K562 (cell line): ENCODE measurements around the gene IPO5.

Source experiments
- CTCF ChIP-seq, 3 experiments: IDR thresholded peaks in 2 of 3; conservative IDR thresholded peaks in 1 of 3; 2 replicates each; pipeline ENCODE4 v1.5.1; 2011 to 2012; ENCODE audit warnings: low read length in 3 of 3, mild to moderate bottlenecking in 3 of 3, control low read depth in 2 of 3, improper control_type of control experiment in 1 of 3, inconsistent platforms in 1 of 3, low read depth in 1 of 3, mixed read lengths in 1 of 3, moderate library complexity in 1 of 3; ENCODE audit not compliant: insufficient read depth in 2 of 3
- E2F1 ChIP-seq: sonication (generic); formaldehyde crosslinking; IDR thresholded peaks from 2 replicates; pipeline ENCODE4 v1.8.1; 2023; ENCODE audit warnings: mild to moderate bottlenecking, missing genetic modification reagents, moderate library complexity
- EGR1 ChIP-seq: fragments of 450-650 bp; conservative IDR thresholded peaks from 2 replicates; pipeline ENCODE4 v1.6.1; 2017; ENCODE audit warnings: mild to moderate bottlenecking
- GMEB1 ChIP-seq: fragments of 250-450 bp; sonication (Bioruptor Pico); IDR thresholded peaks from 2 replicates; pipeline ENCODE4 v1.4.0; 2020; ENCODE audit warnings: mild to moderate bottlenecking
- GTF2F1 ChIP-seq: IDR thresholded peaks from 2 replicates; pipeline ENCODE4 v1.6.1; 2011; ENCODE audit warnings: low read depth, low read length, improper control_type of control experiment
- KDM5B ChIP-seq: fragments of 200-600 bp; sonication (generic); IDR thresholded peaks from 2 replicates; pipeline ENCODE4 v1.6.1; 2012; ENCODE audit warnings: low read depth, mild to moderate bottlenecking, moderate library complexity, low read length, control low read depth, inconsistent platforms; ENCODE audit not compliant: insufficient replicate concordance
- POLR2A ChIP-seq: fragments of 450-650 bp; conservative IDR thresholded peaks from 2 replicates; pipeline ENCODE4 v1.6.1; 2016
- POLR2AphosphoS5 ChIP-seq: IDR thresholded peaks from 2 replicates; pipeline ENCODE4 v1.6.1; 2011; ENCODE audit warnings: mild to moderate bottlenecking, low read depth, low read length, moderate library complexity; ENCODE audit not compliant: control insufficient read depth, insufficient read depth
- SREBF2 ChIP-seq: sonication (generic); formaldehyde crosslinking; IDR thresholded peaks from 2 replicates; pipeline ENCODE4 v1.4.0; 2020; ENCODE audit warnings: mild to moderate bottlenecking, missing genetic modification reagents
- ZNF146 ChIP-seq: IDR thresholded peaks from one replicate; pipeline ENCODE4 v1.6.1; 2018; ENCODE audit warnings: missing compliant biosample characterization; ENCODE audit not compliant: unreplicated experiment

GRCh38 chr13:97904059-97904458, 49.4 kb upstream of the IPO5 start:
- TF ChIP-seq EGR1 = no peak
- no peak for TF ChIP-seq E2F1
- TF ChIP-seq GMEB1 = no peak
- TF ChIP-seq POLR2A = no peak
- TF ChIP-seq KDM5B = no peak
- no peak for TF ChIP-seq GTF2F1
- no peak for TF ChIP-seq SREBF2 (CRISPR knock-in tag)
- no peak for TF ChIP-seq ZNF146 (CRISPR knock-in tag)
- no peak for TF ChIP-seq POLR2AphosphoS5
- TF ChIP-seq CTCF (IDR thresholded peaks at IDR 0.05 in 2 of 3, conservative IDR thresholded peaks at IDR 0.05 in 1 of 3; ENCODE audit: insufficient read depth in 2 of 3, low read depth in 1 of 3, low read length in 3 of 3) = no peak
